Heart right ventricle (tissue), 16 donors: ENCODE data around the gene FNDC11. TPM values are rescaled to one million over a fixed set of nuclear protein-coding genes. Genes with fewer than 3 reads are reported as not detected.

Experiments used
- ATAC-seq, 8 donors: fragments of 200-7000 bp; cut with Tn5 transposase; one replicate each; pipeline ENCODE4 v1.9.1; 2020; ENCODE audit warnings: mild to moderate bottlenecking in 8 of 8, moderate library complexity in 8 of 8, moderate number of reproducible peaks in 1 of 8
- DNase-seq, 2 donors: peaks; one replicate each; pipeline ENCODE4 v3.0.0-alpha.2; 2020
- H3K27ac ChIP-seq, 10 donors: fragments of 200-600 bp; sonication (generic) in 2 of 10; one replicate each; pipeline versions ENCODE4 v1.5.0 to v1.8.0; 2020 to 2022; ENCODE audit warnings: mild to moderate bottlenecking in 3 of 10
- H3K27me3 ChIP-seq, 7 donors: fragments of 200-600 bp; one replicate each; pipeline ENCODE4 v1.8.0; 2021 to 2022; ENCODE audit warnings: mild to moderate bottlenecking in 2 of 7
- H3K36me3 ChIP-seq, 9 donors: fragments of 200-600 bp; sonication (generic) in 1 of 9; one replicate each; pipeline versions ENCODE4 v1.5.0 to v1.8.0; 2020 to 2022; ENCODE audit warnings: mild to moderate bottlenecking in 2 of 9
- H3K4me1 ChIP-seq, 9 donors: fragments of 200-600 bp; sonication (generic) in 1 of 9; one replicate each; pipeline versions ENCODE4 v1.5.0 to v1.8.0; 2020 to 2022; ENCODE audit warnings: mild to moderate bottlenecking in 4 of 9
- H3K4me3 ChIP-seq, 10 donors: fragments of 200-600 bp; sonication (generic) in 2 of 10; one replicate each; pipeline versions ENCODE4 v1.5.0 to v1.8.0; 2020 to 2022; ENCODE audit warnings: mild to moderate bottlenecking in 7 of 10, moderate library complexity in 2 of 10
- H3K9me3 ChIP-seq, 11 donors: fragments of 200-600 bp in 10 of 11; sonication (generic) in 2 of 11; one replicate each; pipeline versions ENCODE4 v1.5.0 to v1.8.0; 2013 to 2022; ENCODE audit warnings: mild to moderate bottlenecking in 2 of 11, control low read depth in 1 of 11, moderate library complexity in 1 of 11
- CTCF ChIP-seq, 9 donors: fragments of 200-600 bp; sonication (generic) in 2 of 9; IDR thresholded peaks; one replicate each; pipeline versions ENCODE4 v1.5.0 to v1.8.0; 2021 to 2022; ENCODE audit warnings: antibody characterized with exemption in 9 of 9, mild to moderate bottlenecking in 5 of 9, moderate library complexity in 1 of 9
- WGBS, 2 donors: extraction: QIAGEN DNeasy Blood & Tissue Kit; methylation state at CpG; one replicate each; pipeline ENCODE4 v1.1.7; 2013; ENCODE audit warnings: inconsistent platforms in 1 of 2; 5-methylcytosine and 5-hydroxymethylcytosine counted together
- intact Hi-C, 10 donors: fragments of 100-400 bp; cut with DNase I; formaldehyde crosslinking; loops; one replicate each; pipeline versions ENCODE4 v1.11.1 to v1.14.2; 2022
- polyA plus RNA-seq, 2 donors: library from polyadenylated mRNA; stranded (reverse); fragments of 200-250 nt; gene quantifications; one replicate each; pipeline ENCODE4 v1.2.3, GENCODE V29; 2013
- total RNA-seq, 10 donors: library from RNA; stranded (reverse); fragmentation: NEBNext Ultra II Directional in 3 of 10; extraction: Animal tissue kit (Norgen Biotek cat#: 25700) in 3 of 10; gene quantifications; one replicate each; pipeline versions ENCODE4 v1.2.1 to v1.2.4, GENCODE V29; 2021 to 2023
- donor health status: Arrhythmogenic right ventricular cardiomyopathy.
- donor health status: ischemic (EF 13 %, LVEDD 7.1; RV severe dilation, severe dysfunction).
- donor health status: healthy with polysubstance abuse.
- donor health status: DM: no; HTN: yes; CAD: no.
- donor health status: DM: no; HTN: no; CAD: no.
- donor health status: ischemic (EF 25% LVEDD 6.9; RV normal size, moderate dysfunction).
- donor health status: ischemic (EF 25% LVEDD 5.7; RV mildly dilated, moderate dysfunction).
- donor health status: healthy.
- donor health status: DM: yes; HTN: yes; CAD: no.
- donor health status: Ischemic cardiomyopathy.
- donor health status: ischemic (EF 35%, LVEDD 5.7; RV mildly dilated, moderate dysfunction).
- donor health status: nonischemic (EF 11% LVEDD 7.7; RV severe dilation, severe dysfunction).
- donor health status: DM: yes; HTN: yes; CAD: no.
- donor health status: PGD.
- donor health status: ischemic (EF 29% LVEDD 5.4; RV normal size, mild dysfunction).
- donor health status: nonischemic (EF 23%, LVEDD 6.1; RV moderate dilation, normal function).

Gene FNDC11
- total and polyA plus RNA-seq, 12 donors = 0.09 to 0.29 (median 0.18) TPM; not detected in 6

GRCh38 chr20:63554361-63555278 is 661 bp downstream of the FNDC11 start:
- H3K4me1 ChIP-seq = peaks cover 0 to 19% (median 10%) of the 10 kb centered on the region in 9 donors
- intact Hi-C loops = loop anchor here in 1 of 10 donors (5.0 kb wide), 1 partner anchor 403 kb away; the partner anchor contains the start of gene UCKL1
- ATAC-seq (peak in 2 of 8 donors; percentile 4 to 5), DNase-seq (no peak)
- TF ChIP-seq CTCF (IDR thresholded peaks at IDR 0.05) = no peak
- H3K27me3 ChIP-seq = peaks cover 0 to 42% (median 7%) of the 10 kb centered on the region in 7 donors
- peak overlapping the region in 9 of 10 donors; percentile 46 to 69 (median 64) for H3K4me3 ChIP-seq
- H3K27ac ChIP-seq = peak overlapping the region in 2 of 10 donors; percentile 15 to 70
- 71% methylated on average over 34 to 38 of the region's 38 CpGs for WGBS, 2 donors
- H3K9me3 ChIP-seq = no peaks in the 10 kb centered on the region
- H3K36me3 ChIP-seq = peaks cover 0 to 18% (median 0%) of the 10 kb centered on the region in 9 donors

- no peak overlapping the region for H3K4me3 ChIP-seq
- ATAC-seq (no peak), DNase-seq (no peak)
- H3K27ac ChIP-seq = no peak overlapping the region
- intact Hi-C loops = no loop called here
- peaks cover 3 to 30% (median 11%) of the 10 kb centered on the region in 9 donors for H3K36me3 ChIP-seq
- H3K4me1 ChIP-seq = peaks cover 0 to 19% (median 10%) of the 10 kb centered on the region in 9 donors
- peaks cover 0 to 37% (median 0%) of the 10 kb centered on the region in 7 donors for H3K27me3 ChIP-seq
- H3K9me3 ChIP-seq = no peaks in the 10 kb centered on the region
- TF ChIP-seq CTCF (IDR thresholded peaks at IDR 0.05) = no peak
- 95 to 96% methylated on average over 45 of the region's 45 CpGs for WGBS, 2 donors
These were observed 1.9 kb downstream of the FNDC11 start for GRCh38 chr20:63555661-63556381.

- DNase-seq = no peak
These were observed 3.0 kb downstream of the FNDC11 start for GRCh38 chr20:63556873-63557478.

More at GRCh38 chr20:63556873-63557478, 3.0 kb downstream of the FNDC11 start:
- no peak overlapping the region for H3K4me3 ChIP-seq
- no peaks in the 10 kb centered on the region for H3K9me3 ChIP-seq
- H3K36me3 ChIP-seq = peaks cover 3 to 42% (median 22%) of the 10 kb centered on the region in 9 donors
- no peak overlapping the region for H3K27ac ChIP-seq
- H3K4me1 ChIP-seq = peaks cover 0 to 19% (median 10%) of the 10 kb centered on the region in 9 donors
- H3K27me3 ChIP-seq = peaks cover 0 to 27% (median 0%) of the 10 kb centered on the region in 7 donors
- ATAC-seq = no peak
- no peak for TF ChIP-seq CTCF (IDR thresholded peaks at IDR 0.05)
- WGBS, 2 donors = 70 to 73% methylated on average over 23 of the region's 23 CpGs
- intact Hi-C loops = no loop called here
